TTC549 (cell line): ENCODE measurements around the gene JARID2.

Experiments
- FAIRE-seq: peaks from 2 replicates; lab custom pipeline; 2012; peaks lifted over from hg19 to GRCh38; lab: Jason Lieb, UNC

Gene JARID2

DNA sequence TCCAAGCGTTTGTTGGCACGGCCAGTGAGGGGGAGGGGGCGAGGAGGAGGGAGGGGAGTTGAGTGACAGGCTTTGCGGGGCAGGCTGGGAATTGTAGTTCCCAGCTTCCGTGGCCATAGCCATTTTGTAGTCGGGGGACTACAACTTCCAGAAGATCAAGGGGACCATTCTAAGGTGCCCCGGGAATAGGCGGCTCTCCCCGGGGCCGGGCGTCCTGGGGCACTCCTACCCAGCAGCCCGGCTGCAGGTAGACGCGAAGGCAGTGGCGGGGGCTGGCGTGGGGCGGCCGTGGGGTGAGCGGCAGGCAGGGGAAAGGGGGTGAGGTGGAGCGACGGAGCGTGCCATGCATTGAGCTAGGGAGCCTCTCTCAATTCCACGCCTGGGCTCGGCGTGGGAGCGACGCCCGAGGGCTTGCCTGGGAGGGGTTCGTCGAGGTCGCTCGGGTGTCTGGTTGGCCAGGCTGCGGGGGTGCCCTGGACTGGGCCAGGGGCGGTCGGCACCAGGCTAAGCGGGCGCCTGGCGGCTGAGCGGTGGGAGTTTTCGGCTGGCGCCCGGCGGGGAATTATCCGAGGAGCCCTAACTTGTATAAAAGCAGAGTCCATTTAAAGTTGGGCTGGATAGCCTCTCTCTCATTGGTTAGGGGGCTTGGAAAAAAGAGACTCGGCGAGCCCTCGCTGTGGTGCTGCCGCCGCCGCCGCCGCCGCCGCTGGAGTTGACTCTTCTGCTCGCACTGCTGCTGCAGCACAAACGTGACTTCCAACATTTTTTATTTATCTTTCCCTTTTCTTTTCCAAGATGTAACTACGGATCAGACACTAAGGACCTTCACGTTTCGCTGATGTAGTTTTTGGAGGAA lies at the start of gene JARID2:
Gene JARID2 (plus strand): TSS at position 709 of the 856 bp plus-strand sequence. CDS start 471 bp downstream, outside the sequence.
- no peak for FAIRE-seq

DNA sequence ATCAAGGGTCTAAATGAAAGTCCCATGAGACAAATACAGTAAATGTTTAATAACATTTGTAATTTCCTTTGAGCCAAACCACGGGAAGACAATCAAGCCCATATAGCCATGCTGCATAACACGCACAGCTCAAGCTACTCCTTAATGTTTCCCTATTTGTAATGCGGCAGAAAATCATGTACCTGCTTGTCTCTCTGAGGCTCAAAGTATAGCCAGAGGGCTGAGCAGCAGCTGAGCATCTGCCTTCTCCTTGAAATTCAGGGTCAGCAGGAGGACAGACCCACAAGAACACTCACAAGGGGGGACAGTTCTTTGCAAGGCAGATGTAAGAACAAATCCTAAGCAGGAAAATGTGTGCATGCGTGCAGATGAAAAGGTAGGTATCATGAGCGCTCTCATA lies 45.8 kb upstream of the JARID2 start:
- no peak for FAIRE-seq

DNA sequence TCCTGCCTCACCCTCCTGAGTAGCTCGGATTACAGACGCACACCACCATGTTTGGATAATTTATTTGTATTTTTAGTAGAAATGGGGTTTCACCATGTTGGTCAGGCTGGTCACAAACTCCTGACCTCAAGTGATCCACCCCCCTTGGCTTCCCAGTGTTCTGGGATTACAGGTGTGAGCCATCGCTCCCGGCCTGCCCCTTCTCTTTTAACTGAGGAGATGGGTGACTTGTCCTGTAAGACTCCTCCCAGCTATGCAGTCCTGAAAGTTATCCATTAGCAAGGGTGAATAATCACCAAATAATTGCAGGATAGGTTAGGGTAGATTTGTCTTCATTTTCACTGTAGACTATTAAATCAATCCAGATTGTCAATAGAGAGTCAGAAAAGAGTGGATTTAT lies 40.5 kb upstream of the JARID2 start:
- no peak for FAIRE-seq

DNA sequence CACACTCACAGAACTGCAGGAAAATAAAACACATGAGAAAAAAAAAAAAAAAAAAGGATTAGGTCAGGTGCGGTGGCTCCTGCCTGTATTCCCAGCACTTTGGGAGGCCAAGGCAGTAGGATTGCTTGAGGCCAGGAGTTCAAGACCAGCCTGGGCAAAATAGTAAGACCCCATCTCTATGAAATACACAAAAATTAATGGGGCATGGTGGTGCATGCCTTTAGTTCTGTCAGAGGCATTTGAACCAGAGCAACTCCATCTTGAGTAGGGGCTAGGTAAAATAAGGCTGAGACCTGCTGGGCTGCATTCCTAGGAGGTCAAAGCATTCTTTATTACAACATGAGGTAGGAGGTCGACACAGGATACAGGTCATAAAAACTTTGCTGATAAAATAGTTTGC lies 39.0 kb upstream of the JARID2 start:
- no peak for FAIRE-seq

DNA sequence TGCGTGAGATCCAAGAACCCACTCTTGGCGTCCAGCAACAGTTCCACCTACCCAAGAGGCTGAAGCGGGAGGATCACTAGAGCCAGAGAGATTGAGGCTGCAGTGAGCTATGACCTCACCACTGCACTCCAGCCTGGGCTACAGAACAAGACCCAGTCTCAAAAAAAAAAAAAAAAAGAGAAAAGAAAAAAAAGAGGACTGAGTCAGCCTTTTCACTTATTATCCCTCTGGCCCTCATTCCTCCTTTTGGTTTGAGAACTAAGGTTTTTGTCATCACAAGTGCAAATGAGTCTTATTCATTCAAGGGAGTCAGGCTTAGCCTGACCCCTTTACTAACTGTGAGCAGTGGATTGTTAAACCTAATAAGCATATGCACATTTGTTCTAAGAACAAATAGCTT lies 37.9 kb upstream of the JARID2 start:
- FAIRE-seq = no peak

DNA sequence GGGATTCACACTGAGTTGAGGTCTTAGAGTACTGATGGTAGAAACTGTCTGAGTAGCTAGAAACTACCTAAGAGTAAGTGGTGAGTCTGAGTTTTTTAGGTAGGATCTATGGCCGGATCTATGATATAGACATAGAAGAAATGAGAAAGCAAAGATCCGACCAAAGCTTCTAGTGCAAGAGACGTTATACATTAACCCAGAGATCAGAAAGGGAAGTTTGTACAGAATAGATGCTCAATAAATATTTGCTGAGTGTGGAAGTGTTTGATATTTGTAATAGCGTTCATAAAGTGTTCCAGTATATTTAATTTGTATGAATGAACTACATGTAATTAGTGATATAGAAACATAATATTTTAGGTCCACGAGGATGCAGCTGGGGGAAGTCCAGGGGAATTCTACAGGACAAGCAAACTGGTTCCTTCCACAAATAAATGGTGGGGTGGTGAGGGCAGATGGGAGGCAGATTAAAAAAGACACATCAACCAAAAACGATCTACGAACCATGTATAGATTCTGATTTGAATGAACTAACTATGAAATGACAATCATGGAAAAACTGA lies 31.9 kb upstream of the JARID2 start:
- no peak for FAIRE-seq

DNA sequence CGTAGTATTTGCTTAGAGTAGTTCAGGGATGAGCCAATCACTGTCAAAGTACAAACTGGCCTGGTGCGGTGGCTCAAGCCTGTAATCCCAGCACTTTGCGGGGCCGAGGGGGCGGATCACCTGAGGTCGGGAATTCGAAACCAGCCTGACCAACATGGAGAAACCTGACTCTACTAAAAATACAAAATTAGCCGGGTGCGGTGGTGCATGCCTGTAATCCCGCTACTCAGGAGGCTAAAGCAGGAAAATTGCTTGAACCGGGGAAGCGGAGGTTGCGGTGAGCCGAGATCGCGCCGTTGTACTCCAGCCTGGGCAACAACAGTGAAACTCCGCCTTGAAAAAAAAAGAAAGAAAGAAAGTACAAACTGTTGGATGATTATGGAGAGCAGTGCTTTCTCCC lies 27.5 kb upstream of the JARID2 start:
- no peak for FAIRE-seq

GRCh38 chr6:15220062-15220461 lies 25.8 kb upstream of the JARID2 start:
- no peak for FAIRE-seq

DNA sequence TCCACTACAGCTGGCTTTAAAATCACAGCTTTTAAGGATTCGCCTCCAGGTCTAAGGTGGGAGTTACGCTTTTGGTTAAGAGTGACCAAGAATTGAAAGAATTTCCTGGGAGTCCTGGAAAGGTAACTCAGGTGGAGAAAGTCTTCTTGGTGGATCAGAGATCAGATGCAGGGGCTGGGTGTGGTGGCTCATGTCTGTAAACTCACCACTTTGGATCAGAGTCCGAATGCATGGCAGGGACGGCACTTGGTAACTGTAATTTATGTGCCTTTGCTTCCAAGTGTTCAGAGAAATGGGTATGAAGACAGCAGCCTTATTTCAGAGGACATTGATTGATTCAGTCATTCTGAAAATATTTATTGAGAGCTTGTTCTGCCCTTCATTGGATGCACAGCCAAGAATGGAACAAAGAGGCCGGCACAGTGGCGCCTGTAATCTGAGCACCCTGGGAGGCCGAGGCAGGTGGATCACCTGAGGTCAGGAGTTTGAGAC lies 18.0 kb upstream of the JARID2 start:
- FAIRE-seq = no peak

DNA sequence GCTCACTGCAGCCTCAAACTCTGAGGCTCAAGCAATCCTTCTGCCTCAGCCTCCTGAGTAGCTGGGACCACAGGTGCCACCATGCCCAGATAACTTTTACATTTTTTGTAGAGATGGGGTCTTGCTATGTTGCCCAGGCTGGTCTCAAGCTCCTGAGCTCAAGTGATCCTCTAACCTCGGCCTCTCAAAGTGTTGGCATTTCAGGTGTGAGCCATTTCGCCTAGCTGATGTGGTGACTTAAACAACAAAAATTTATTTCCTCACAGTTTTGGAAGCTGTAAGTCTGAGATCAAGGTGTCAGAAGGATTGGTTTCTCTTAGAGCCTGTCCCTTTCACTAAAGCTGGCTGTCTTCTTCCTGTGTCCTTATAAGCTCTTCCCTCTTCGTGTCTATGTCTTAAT lies 15.0 kb upstream of the JARID2 start:
- FAIRE-seq = no peak

GRCh38 chr6:15232836-15233510 lies 12.9 kb upstream of the JARID2 start:
- no peak for FAIRE-seq

GRCh38 chr6:15234068-15234758 lies 11.7 kb upstream of the JARID2 start:
- no peak for FAIRE-seq

GRCh38 chr6:15239616-15240364 lies 6.1 kb upstream of the JARID2 start:
- FAIRE-seq = no peak

GRCh38 chr6:15242503-15242902 lies 3.4 kb upstream of the JARID2 start:
- FAIRE-seq = no peak

DNA sequence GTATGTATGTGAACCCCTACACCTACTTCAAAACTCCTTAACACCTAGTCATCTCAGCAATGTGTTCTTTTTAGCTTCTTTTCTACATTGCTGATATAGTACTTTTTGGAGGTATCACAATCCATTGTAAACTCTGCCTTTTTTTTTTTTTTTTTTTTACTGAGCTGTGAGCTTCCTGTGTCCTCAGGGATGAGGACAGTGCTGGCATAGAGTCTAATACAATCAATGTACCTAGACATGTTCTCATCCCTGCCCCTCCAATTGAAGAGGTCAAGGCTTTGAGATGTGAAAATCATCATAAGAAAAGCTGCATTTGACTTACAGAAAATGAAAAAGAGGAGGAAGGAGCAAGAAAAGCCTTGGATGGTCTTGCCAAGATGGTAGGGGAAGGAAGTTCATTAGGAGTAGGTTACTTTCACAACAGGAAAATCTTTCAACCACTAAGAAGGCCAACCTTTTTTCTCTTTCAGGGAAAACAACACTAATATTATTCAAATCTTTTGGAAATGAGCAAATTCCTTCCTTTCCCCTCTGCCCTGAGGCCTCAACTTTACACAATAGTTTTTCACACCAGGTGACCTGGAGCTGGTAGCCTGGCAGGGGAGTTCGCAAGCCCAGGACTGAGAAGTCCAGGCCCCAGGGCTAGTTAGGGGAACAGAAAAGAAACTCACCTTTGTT lies 2.8 kb upstream of the JARID2 start:
- FAIRE-seq = no peak

DNA sequence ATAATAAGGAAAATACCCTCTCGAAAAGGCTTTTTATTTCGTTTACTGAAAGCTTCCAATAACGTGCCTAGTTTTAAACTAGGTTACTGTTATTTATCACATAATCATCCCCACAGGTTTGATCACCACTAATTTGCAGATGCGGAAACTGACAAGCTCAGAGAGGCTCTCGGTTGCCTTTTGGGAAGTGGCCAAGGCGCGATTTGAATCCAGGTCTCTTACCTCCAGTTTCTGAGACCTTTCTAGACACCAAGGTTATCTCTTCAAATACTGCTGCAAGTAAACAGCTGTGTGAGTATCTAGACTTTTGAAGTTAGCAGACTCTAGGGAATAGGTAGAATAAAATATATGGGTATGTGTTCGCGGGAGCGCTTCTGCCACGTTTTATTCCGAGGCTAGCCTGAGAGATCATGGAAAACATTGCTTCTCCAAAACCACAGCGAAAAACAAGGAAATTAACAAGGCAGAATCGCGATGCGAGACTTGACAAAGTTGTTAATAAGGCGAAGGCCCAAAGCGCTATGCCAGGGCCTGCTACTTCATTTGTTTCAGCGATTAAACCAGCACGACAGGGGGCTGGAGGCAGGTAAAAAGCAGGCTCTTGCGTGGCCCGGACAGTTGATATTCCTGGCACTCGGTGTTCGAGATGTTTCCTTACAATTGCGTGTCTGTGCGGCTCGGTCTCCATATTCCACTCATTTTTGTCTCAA lies 1.8 kb upstream of the JARID2 start:
- no peak for FAIRE-seq

- no peak for FAIRE-seq
Observed at GRCh38 chr6:15244620-15245360, 1.1 kb upstream of the JARID2 start.

- no peak for FAIRE-seq
Observed at GRCh38 chr6:15246217-15246665, 372 bp downstream of the JARID2 start.

DNA sequence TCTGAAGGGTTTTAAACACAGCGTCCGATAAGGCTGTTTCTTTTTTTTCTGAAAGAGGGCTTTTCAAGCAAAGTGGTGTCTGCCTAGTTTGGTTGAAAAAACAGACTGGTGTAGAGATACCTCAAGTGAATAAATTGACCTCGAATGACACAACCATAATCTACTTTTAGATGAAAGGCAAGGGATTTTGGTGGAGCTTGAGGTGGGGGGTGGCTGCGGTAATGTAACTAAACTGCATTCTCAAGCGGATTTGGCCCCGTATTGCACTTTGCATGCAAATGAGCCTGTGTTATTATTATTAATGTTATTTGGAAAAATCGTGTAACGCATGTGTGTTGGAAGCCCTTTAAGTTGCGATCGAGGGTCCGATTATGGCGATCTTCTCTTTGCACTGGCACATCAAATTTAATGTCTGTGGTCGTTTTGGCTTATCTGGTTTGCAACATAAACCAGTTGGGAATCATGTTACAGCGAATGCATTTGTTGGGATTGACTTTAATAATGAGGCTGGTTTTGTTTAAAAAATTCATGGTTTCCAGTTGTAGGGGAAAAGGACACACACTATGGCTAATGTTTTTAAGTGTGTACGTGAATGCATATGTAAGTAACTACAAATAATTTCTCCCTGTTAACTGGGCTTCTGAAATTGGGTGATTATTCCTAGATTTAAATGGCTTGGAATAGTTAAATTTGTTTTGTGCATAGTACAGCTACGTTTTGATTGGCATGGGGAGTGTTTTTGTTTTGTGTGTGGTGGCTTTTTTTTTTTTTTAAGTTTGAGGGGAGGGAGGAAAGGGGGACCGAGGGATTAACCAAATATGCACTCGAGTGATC lies 1.0 kb downstream of the JARID2 start:
- no peak for FAIRE-seq
